Skeletal muscle satellite cell (primary cell): ENCODE data around the gene ATG3.
"Not testable (repeated sequence)": the region's sequence is repeated elsewhere in the genome, so short reads cannot be mapped to it uniquely, and the experiment has no call there.

Experiments used
- H3K27me3 ChIP-seq: 2 replicates; pipeline ENCODE4 v1.7.0; 2013; ENCODE audit warnings: low read length; ENCODE audit not compliant: control insufficient read depth, insufficient read depth
- H3K36me3 ChIP-seq: 2 replicates; pipeline ENCODE4 v1.7.0; 2013; ENCODE audit warnings: mild to moderate bottlenecking, control low read depth, low read length; ENCODE audit not compliant: insufficient read depth
- H3K4me1 ChIP-seq: 2 replicates; pipeline ENCODE4 v1.7.0; 2013; ENCODE audit warnings: low read length; ENCODE audit not compliant: control insufficient read depth, insufficient read depth
- H3K4me2 ChIP-seq: 2 replicates; pipeline ENCODE4 v1.7.0; 2013; ENCODE audit warnings: mild to moderate bottlenecking, low read length
- H3K4me3 ChIP-seq: 2 replicates; pipeline ENCODE4 v1.7.0; 2013; ENCODE audit warnings: low read length
- H3K9ac ChIP-seq: 2 replicates; pipeline ENCODE4 v1.7.0; 2013; ENCODE audit warnings: mild to moderate bottlenecking, low read depth, low read length, moderate library complexity
- H3K9me3 ChIP-seq: replicated peaks from 2 replicates; pipeline ENCODE4 v1.7.0; 2013; ENCODE audit warnings: mild to moderate bottlenecking, control low read depth, low read length

ATG3 gene

GRCh38 chr3:112560721-112561483 lies 860 bp downstream of the ATG3 start:
- H3K9me3 ChIP-seq: no peaks in the 10 kb centered on the region

DNA sequence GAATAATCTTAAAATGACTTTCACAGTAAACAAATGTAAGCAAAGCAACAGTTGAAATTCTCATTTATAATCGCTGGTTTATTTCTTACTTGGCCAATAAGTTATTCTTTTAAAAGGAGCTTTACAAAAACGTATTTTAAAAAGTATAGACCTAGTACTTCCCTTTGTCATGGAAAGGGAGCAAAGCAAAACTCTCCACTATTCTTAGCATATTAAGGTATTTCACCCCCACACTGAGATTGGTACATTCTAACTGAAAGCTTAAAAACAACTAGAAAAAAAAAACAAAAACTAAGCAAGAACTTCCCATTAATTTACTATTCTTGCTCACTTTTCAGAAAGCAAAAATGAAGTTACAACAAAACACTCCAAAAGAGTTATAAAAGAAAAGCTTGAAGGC lies 1.5 kb downstream of the ATG3 start:
- H3K4me3 ChIP-seq: peak overlapping the region; percentile 90
- peak overlapping the region; percentile 81 for H3K4me2 ChIP-seq
- no peaks in the 10 kb centered on the region for H3K36me3 ChIP-seq
- H3K27me3 ChIP-seq: no peaks in the 10 kb centered on the region
- H3K4me1 ChIP-seq: peaks cover 10% of the 10 kb centered on the region
- H3K9me3 ChIP-seq: no peaks in the 10 kb centered on the region
- peak overlapping the region; percentile 93 for H3K9ac ChIP-seq

More at GRCh38 chr3:112560721-112561483, 860 bp downstream of the ATG3 start:
- Histone ChIP-seq H3K4me2 (peak overlapping the region; percentile 81), H3K36me3 (no peaks in the 10 kb centered on the region), H3K4me1 (peaks cover 10% of the 10 kb centered on the region), H3K4me3 (peak overlapping the region; percentile 90), H3K27me3 (no peaks in the 10 kb centered on the region), H3K9ac (peak overlapping the region; percentile 93)

- no peak overlapping the region for H3K4me3 ChIP-seq
- no peaks in the 10 kb centered on the region for H3K27me3 ChIP-seq
- H3K4me1 ChIP-seq: peaks cover 10% of the 10 kb centered on the region
- no peaks in the 10 kb centered on the region for H3K9me3 ChIP-seq
- no peak overlapping the region for H3K4me2 ChIP-seq
- no peaks in the 10 kb centered on the region for H3K36me3 ChIP-seq
- no peak overlapping the region for H3K9ac ChIP-seq
Measured at GRCh38 chr3:112557976-112558375, 3.8 kb downstream of the ATG3 start.

- Histone ChIP-seq H3K9ac (no peak overlapping the region), H3K27me3 (no peaks in the 10 kb centered on the region)
Measured at GRCh38 chr3:112555535-112556170, 6.1 kb downstream of the ATG3 start.

DNA sequence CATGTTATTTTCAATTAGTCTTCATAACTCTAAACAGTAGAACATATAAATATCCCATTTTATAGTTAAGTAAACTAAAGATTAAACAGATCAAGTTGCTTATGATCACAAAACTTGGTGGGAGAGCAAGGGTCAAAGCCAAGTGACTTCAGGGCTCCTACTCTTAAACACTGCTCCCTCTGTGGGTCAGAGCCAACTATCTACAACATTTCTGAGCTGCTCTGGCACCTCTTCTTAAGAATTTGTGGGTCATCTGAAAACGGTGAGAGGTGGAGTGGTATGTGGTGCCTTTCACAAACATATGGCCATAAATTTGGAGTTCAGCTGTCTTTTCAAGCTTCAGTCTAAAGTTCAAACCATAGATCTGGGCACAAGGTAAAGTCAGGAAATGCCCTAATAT lies 10.9 kb downstream of the ATG3 start:
- no peaks in the 10 kb centered on the region for H3K4me1 ChIP-seq
- no peak overlapping the region for H3K4me3 ChIP-seq
- peaks cover 30% of the 10 kb centered on the region for H3K36me3 ChIP-seq
- H3K9ac ChIP-seq: no peak overlapping the region
- H3K4me2 ChIP-seq: no peak overlapping the region
- no peaks in the 10 kb centered on the region for H3K9me3 ChIP-seq
- H3K27me3 ChIP-seq: no peaks in the 10 kb centered on the region

More at GRCh38 chr3:112555535-112556170, 6.1 kb downstream of the ATG3 start:
- H3K9me3 ChIP-seq: no peaks in the 10 kb centered on the region
- H3K4me2 ChIP-seq: no peak overlapping the region
- peaks cover 10% of the 10 kb centered on the region for H3K4me1 ChIP-seq
- H3K4me3 ChIP-seq: no peak overlapping the region
- peaks cover 3% of the 10 kb centered on the region for H3K36me3 ChIP-seq

DNA sequence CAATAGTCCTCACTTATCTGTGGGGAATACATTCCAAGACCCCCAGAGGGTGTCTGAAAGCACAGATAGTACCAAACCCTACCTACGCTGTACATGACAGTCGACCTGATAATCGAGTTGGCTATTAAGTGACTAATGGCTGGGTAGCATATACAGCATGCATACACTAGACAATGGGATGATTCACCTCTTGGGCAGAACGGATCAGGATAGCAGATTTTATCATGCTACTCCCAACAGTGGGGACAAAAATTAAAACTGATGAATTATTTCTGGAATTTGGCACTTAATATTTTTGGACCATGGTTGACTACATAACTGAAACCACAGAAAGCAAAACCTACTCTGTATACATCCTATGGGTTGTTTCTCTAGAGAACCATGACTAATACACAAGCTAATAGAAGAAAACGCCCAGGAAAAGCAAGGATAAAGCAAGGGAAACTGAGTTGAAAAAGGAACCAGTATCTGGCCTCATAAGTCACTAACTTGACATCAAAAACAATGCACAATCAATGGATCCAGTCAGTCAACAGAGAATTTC lies 15.5 kb downstream of the ATG3 start:
- Histone ChIP-seq H3K36me3 (peaks cover 40% of the 10 kb centered on the region), H3K4me1 (no peaks in the 10 kb centered on the region), H3K9me3 (no peaks in the 10 kb centered on the region), H3K4me2 (no peak overlapping the region), H3K27me3 (no peaks in the 10 kb centered on the region), H3K9ac (no peak overlapping the region), H3K4me3 (no peak overlapping the region)

DNA sequence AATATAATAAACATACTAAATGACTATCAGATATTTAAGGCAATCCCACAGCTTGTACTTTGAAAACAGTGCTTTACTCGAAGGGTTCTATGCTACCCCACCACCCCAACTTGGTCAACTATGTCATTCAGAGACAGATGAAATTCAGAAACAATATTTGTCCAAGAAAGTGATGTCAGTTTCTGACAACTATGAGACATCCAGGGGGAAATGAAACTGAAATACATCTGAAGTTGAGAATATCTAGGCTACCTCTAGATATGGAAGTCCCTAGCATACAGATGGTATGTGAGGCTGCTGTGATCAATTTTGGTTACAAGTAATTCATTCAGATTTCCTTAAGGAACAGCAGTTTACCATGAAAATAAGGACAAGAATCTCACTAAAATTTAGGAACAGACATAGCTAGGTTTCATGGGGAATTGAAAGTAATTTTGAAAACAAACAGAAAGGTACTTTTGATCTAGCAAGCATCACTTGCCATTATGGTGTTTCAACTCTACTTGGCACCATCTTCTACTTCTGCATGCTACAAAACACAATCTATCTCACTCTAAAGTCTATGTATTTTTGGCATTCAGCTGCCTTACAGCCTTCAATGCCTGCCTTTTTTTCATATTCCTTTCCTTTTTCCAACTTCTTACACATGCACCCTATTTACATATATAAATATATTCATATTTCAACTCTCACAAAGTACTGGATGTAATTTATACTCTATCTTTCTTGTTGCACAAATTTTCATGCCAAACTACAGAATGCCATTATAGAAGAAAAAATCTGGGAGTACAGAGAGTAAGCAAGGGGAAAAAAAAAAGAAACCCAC lies 21.7 kb downstream of the ATG3 start:
- Histone ChIP-seq H3K4me2 (no peak overlapping the region), H3K9me3 (no peaks in the 10 kb centered on the region), H3K4me3 (no peak overlapping the region), H3K27me3 (no peaks in the 10 kb centered on the region), H3K4me1 (no peaks in the 10 kb centered on the region), H3K36me3 (peaks cover 32% of the 10 kb centered on the region), H3K9ac (no peak overlapping the region)

DNA sequence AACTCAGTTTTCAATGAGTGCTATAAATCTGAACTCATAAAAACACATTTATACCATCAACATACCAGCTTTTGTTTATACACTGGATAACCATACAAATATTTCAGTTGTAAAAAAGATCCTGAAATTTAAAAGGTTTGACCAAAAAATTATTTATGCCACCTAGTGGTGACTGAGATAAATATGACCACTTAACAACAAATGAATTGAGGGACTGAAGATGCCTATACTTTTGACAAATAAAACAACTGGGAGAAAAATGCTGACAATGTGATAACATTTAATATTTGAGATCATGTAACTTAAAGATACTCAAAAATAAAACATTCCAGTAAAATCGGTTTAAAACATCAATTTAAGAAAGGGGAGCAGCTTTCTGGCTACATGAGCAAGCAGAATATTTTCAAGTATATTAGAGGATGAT lies 30.4 kb downstream of the ATG3 start:
- H3K4me1 ChIP-seq: no peaks in the 10 kb centered on the region
- peaks cover 46% of the 10 kb centered on the region for H3K36me3 ChIP-seq
- no peak overlapping the region for H3K4me2 ChIP-seq
- no peak overlapping the region for H3K4me3 ChIP-seq
- no peaks in the 10 kb centered on the region for H3K27me3 ChIP-seq
- no peak overlapping the region for H3K9ac ChIP-seq
- H3K9me3 ChIP-seq: no peaks in the 10 kb centered on the region

DNA sequence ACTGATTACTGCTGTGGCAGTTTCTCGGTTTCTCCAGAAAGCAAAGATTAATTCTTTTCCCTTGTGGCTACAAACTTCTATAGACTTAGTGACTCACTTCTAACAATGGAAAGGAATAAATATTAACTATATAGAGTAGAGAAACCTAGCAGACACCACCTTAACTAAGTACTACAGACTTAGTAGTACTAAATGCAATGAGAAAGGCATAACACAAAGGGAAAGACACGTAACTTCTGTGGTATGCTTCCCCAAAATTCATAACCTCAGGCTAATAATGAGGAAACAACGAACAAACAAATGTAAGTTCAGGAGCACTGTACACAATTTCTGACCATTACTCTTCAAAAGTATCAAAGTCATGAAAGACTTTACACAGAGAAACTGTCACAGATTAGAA lies 31.2 kb downstream of the ATG3 start:
- Histone ChIP-seq H3K4me2 (no peak overlapping the region), H3K36me3 (peaks cover 42% of the 10 kb centered on the region), H3K9ac (no peak overlapping the region), H3K9me3 (no peaks in the 10 kb centered on the region), H3K27me3 (no peaks in the 10 kb centered on the region), H3K4me3 (no peak overlapping the region), H3K4me1 (no peaks in the 10 kb centered on the region)

DNA sequence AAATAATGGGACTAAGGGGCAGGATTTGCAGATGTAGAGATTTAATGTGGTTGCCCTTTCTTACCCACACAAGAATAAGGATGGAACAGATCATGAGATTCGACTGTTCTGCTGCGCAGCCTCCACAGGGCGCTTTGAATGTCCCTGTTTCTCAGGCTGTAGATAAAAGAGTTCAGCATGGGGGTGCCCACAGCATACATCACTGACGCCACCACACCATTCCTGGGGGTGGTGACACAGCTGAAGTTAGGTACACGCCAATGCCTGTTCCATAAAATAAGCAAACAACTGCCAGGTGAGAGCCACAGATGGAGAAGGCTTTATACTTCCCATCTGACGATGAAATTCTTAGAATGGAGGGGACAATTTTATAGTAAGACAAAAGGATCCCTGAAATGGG lies 37.6 kb downstream of the ATG3 start:
- peaks cover 11% of the 10 kb centered on the region for H3K36me3 ChIP-seq
- H3K4me3 ChIP-seq, H3K9me3 ChIP-seq, H3K9ac ChIP-seq, H3K4me2 ChIP-seq, H3K27me3 ChIP-seq, H3K4me1 ChIP-seq: not testable (repeated sequence)

GRCh38 chr3:112519424-112520001 lies 42.2 kb downstream of the ATG3 start:
- Histone ChIP-seq H3K4me3 (no peak overlapping the region), H3K27me3 (no peaks in the 10 kb centered on the region), H3K4me1 (no peaks in the 10 kb centered on the region), H3K4me2 (no peak overlapping the region), H3K9ac (no peak overlapping the region), H3K9me3 (no peaks in the 10 kb centered on the region), H3K36me3 (no peaks in the 10 kb centered on the region)
